Natural killer cell treated with Interleukin-12 subunit alpha and Interleukin-12 subunit beta and Interleukin-15 and Interleukin-18, amount 100 ng/mL, for 72 hours (primary cell): ENCODE measurements around the gene DEAF1. TPM values are rescaled to one million over a fixed set of nuclear protein-coding genes. Genes with fewer than 3 reads are reported as not detected.

Experiments
- ATAC-seq, 2 donors: fragments of 150-1000 bp; cut with Tn5 transposase in 1 of 2; sonication (Bioruptor Pico), chemical (Tn5 transposase) in 1 of 2; 2 replicates each; pipeline ENCODE4 v1.10.0; 2021
- DNase-seq: peaks from one replicate; pipeline ENCODE4 v3.0.0; 2022; ENCODE audit warnings: low spot score
- H3K27ac Mint-ChIP-seq, 2 donors: 1 replicate in 1 of 2; 2 replicates in 1 of 2; pipeline ENCODE4 v1.8.0; 2022; ENCODE audit warnings: mixed read lengths in 2 of 2, mild to moderate bottlenecking in 1 of 2, moderate library complexity in 1 of 2
- H3K27me3 Mint-ChIP-seq, 2 donors: 1 replicate in 1 of 2; 2 replicates in 1 of 2; pipeline ENCODE4 v1.8.0; 2022; ENCODE audit warnings: mixed read lengths in 2 of 2
- H3K36me3 Mint-ChIP-seq: one replicate; pipeline ENCODE4 v1.8.0; 2022; ENCODE audit warnings: mixed read lengths
- H3K4me1 Mint-ChIP-seq, 2 donors: 1 replicate in 1 of 2; 2 replicates in 1 of 2; pipeline ENCODE4 v1.8.0; 2022; ENCODE audit warnings: low read depth in 2 of 2, mixed read lengths in 2 of 2, mild to moderate bottlenecking in 1 of 2
- H3K4me3 Mint-ChIP-seq: one replicate; pipeline ENCODE4 v1.8.0; 2022; ENCODE audit warnings: mixed read lengths
- H3K9me3 Mint-ChIP-seq: 2 replicates; pipeline ENCODE4 v1.8.0; 2022; ENCODE audit warnings: mixed read lengths
- total RNA-seq, 2 donors: library from RNA; stranded (reverse); gene quantifications; one replicate each; pipeline ENCODE4 v1.2.3, GENCODE V29; 2022

Gene DEAF1
- total RNA-seq, 2 donors from 2014 or later, result 23.2 to 83.6 TPM

GRCh38 chr11:725624-726202, 30.7 kb upstream of the DEAF1 start:
- Mint-ChIP-seq H3K4me3 (peak overlapping the region; percentile 62), H3K36me3 (no peaks in the 10 kb centered on the region), H3K27ac (no peak overlapping the region), H3K4me1 (peaks cover 7 to 8% of the 10 kb centered on the region in 2 donors), H3K9me3 (no peaks in the 10 kb centered on the region), H3K27me3 (peaks cover 7 to 10% of the 10 kb centered on the region in 2 donors)
- no peak for ATAC-seq
- DNase-seq, result peak; percentile 61

GRCh38 chr11:724778-725386, 29.9 kb upstream of the DEAF1 start:
- Mint-ChIP-seq H3K36me3 (no peaks in the 10 kb centered on the region), H3K27ac (no peak overlapping the region), H3K4me1 (peaks cover 7 to 8% of the 10 kb centered on the region in 2 donors), H3K27me3 (peaks cover 7 to 10% of the 10 kb centered on the region in 2 donors), H3K9me3 (no peaks in the 10 kb centered on the region), H3K4me3 (peak overlapping the region; percentile 62)
- ATAC-seq (no peak), DNase-seq (peak; percentile 56)

DNA sequence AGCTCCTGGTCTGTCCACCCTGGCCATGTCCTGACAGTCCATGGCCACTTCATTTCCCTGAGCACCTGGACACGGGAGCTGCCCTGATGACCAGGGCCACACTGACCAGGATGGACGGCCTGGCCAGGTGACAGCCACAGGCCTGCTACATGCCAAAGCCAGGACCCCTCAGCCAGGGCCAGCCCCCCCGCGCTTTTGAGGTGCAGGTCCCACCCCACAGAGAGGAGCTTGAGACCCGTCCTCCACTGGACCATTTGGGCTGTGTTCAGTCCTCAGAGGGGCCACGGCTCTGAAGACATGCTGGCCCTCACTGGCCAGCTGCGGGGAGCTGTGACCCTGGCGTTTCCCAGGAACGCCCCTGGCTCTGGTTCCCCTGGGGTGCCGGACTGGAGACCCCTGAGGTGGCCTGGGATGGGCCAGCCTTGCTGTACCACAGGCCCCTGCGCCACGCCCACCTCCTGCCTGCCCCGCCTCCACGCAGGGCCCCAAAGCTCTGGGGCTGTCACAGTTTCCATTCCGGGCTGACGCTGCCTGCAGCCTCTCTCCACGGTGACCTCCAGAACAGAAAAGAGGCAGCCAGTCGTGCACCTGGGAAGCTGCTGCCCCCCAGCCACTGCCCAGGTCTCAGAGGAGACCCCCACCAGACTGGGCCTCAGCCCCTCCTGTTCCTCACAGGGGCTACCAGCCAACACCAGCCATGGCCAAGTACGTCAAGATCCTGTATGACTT, 29.2 kb upstream of the DEAF1 start:
- no peak overlapping the region for H3K27ac Mint-ChIP-seq
- H3K4me3 Mint-ChIP-seq, result no peak overlapping the region
- peaks cover 7 to 11% of the 10 kb centered on the region in 2 donors for H3K4me1 Mint-ChIP-seq
- ATAC-seq (no peak), DNase-seq (peak; percentile 57)
- no peaks in the 10 kb centered on the region for H3K9me3 Mint-ChIP-seq
- H3K27me3 Mint-ChIP-seq, result peaks cover 7 to 13% of the 10 kb centered on the region in 2 donors
- no peaks in the 10 kb centered on the region for H3K36me3 Mint-ChIP-seq

GRCh38 chr11:723120-723883, 28.3 kb upstream of the DEAF1 start:
- H3K9me3 Mint-ChIP-seq, result no peaks in the 10 kb centered on the region
- no peaks in the 10 kb centered on the region for H3K36me3 Mint-ChIP-seq
- peaks cover 7 to 15% of the 10 kb centered on the region in 2 donors for H3K27me3 Mint-ChIP-seq
- H3K4me3 Mint-ChIP-seq, result peak overlapping the region; percentile 56
- peak overlapping the region in 1 of 2 donors; percentile 78 for H3K27ac Mint-ChIP-seq
- DNase-seq (peak; percentile 85), ATAC-seq (peak in 1 of 2 donors; percentile 71)
- peaks cover 7 to 12% of the 10 kb centered on the region in 2 donors for H3K4me1 Mint-ChIP-seq

DNA sequence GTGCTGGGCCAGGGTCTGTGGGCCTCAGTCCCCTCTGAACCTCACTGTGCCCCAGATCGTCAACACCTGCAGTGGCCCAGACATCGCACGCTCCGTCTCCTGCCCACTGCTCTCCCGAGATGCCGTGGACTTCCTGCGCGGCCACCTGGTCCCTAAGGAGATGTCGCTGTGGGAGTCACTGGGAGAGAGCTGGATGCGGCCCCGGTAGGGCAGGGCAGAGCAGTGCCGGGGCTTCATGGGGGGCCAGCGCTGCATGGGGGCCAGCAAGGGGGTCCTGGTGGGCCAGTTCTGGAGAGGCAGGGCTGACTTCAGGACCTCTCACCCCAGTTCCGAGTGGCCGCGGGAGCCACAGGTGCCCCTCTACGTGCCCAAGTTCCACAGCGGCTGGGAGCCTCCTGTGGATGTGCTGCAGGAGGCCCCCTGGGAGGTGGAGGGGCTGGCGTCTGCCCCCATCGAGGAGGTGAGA, 27.4 kb upstream of the DEAF1 start:
- DNase-seq, result peak; percentile 46
- Mint-ChIP-seq H3K9me3 (no peaks in the 10 kb centered on the region), H3K4me1 (peaks cover 7 to 12% of the 10 kb centered on the region in 2 donors), H3K27me3 (peaks cover 7 to 15% of the 10 kb centered on the region in 2 donors), H3K27ac (no peak overlapping the region), H3K36me3 (no peaks in the 10 kb centered on the region), H3K4me3 (no peak overlapping the region)
- ATAC-seq, result no peak

GRCh38 chr11:721741-722345, 26.8 kb upstream of the DEAF1 start:
- H3K27ac Mint-ChIP-seq, result peak overlapping the region in 1 of 2 donors; percentile 57
- H3K4me1 Mint-ChIP-seq, result peaks cover 7 to 12% of the 10 kb centered on the region in 2 donors
- H3K27me3 Mint-ChIP-seq, result peaks cover 7 to 15% of the 10 kb centered on the region in 2 donors
- no peaks in the 10 kb centered on the region for H3K9me3 Mint-ChIP-seq
- peak; percentile 59 for DNase-seq
- H3K4me3 Mint-ChIP-seq, result no peak overlapping the region
- H3K36me3 Mint-ChIP-seq, result no peaks in the 10 kb centered on the region
- no peak for ATAC-seq

DNA sequence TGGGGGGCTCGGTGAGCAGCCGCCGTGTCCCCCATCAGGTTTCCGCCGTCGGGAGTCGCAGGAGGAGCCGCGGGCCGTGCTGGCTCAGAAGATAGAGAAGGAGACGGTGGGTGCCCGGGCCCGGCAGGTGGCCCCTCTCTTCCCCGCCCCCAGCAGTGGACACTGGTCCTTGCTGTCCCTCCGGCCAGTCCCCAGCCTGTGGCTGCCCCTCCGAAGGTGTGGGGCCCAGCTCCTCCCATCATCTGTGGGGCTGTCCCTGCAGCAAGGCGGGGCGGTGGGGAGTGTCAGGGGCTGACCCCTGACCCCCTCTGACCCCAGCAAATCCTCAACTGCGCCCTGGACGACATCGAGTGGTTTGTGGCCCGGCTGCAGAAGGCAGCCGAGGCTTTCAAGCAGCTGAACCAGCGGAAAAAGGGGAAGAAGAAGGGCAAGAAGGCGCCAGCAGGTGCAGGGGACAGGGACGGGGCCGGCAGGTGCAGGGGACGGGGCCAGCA, 26.3 kb upstream of the DEAF1 start:
- H3K27ac Mint-ChIP-seq, result peak overlapping the region in 1 of 2 donors; percentile 57
- H3K4me1 Mint-ChIP-seq, result peaks cover 7 to 12% of the 10 kb centered on the region in 2 donors
- peaks cover 7 to 15% of the 10 kb centered on the region in 2 donors for H3K27me3 Mint-ChIP-seq
- DNase-seq (peak; percentile 58), ATAC-seq (no peak)
- H3K9me3 Mint-ChIP-seq, result no peaks in the 10 kb centered on the region
- no peak overlapping the region for H3K4me3 Mint-ChIP-seq
- no peaks in the 10 kb centered on the region for H3K36me3 Mint-ChIP-seq

DNA sequence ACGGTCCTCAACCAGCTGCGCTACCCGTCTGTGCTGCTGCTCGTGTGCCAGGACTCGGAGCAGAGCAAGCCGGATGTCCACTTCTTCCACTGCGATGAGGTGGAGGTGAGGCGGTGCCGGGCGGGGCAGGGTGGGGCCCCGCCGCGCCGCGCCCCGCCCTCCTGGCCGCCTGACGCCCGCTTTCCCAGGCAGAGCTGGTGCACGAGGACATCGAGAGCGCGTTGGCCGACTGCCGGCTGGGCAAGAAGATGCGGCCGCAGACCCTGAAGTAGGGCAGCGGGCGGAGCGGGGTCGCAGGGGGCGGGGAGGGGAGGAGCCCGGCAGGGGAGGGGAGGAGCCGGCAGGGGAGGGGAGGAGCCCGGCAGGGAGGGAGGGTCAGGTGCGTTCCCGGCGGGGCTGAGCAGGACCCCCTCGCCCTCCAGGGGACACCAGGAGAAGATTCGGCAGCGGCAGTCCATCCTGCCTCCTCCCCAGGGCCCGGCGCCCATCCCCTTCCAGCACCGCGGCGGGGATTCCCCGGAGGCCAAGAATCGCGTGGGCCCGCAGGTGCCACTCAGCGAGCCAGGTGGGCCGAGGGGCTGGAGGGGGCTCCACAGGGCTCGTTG, 25.7 kb upstream of the DEAF1 start:
- ATAC-seq, result peak; percentile 24 to 60
- no peak overlapping the region for H3K4me3 Mint-ChIP-seq
- DNase-seq, result peak; percentile 48
- peaks cover 7 to 15% of the 10 kb centered on the region in 2 donors for H3K27me3 Mint-ChIP-seq
- peaks cover 7 to 12% of the 10 kb centered on the region in 2 donors for H3K4me1 Mint-ChIP-seq
- H3K9me3 Mint-ChIP-seq, result no peaks in the 10 kb centered on the region
- no peak overlapping the region for H3K27ac Mint-ChIP-seq
- H3K36me3 Mint-ChIP-seq, result no peaks in the 10 kb centered on the region

- no peaks in the 10 kb centered on the region for H3K9me3 Mint-ChIP-seq
- DNase-seq (peak; percentile 60), ATAC-seq (no peak)
- H3K4me3 Mint-ChIP-seq, result no peak overlapping the region
- H3K36me3 Mint-ChIP-seq, result no peaks in the 10 kb centered on the region
- peaks cover 7 to 15% of the 10 kb centered on the region in 2 donors for H3K27me3 Mint-ChIP-seq
- peaks cover 7 to 12% of the 10 kb centered on the region in 2 donors for H3K4me1 Mint-ChIP-seq
- no peak overlapping the region for H3K27ac Mint-ChIP-seq
Observed at GRCh38 chr11:720017-720641, 25.1 kb upstream of the DEAF1 start.

GRCh38 chr11:719214-720016, 24.4 kb upstream of the DEAF1 start:
- ATAC-seq (no peak), DNase-seq (peak; percentile 42)
- no peaks in the 10 kb centered on the region for H3K9me3 Mint-ChIP-seq
- peaks cover 7 to 13% of the 10 kb centered on the region in 2 donors for H3K27me3 Mint-ChIP-seq
- peaks cover 7 to 12% of the 10 kb centered on the region in 2 donors for H3K4me1 Mint-ChIP-seq
- H3K27ac Mint-ChIP-seq, result no peak overlapping the region
- no peak overlapping the region for H3K4me3 Mint-ChIP-seq
- H3K36me3 Mint-ChIP-seq, result no peaks in the 10 kb centered on the region

DNA sequence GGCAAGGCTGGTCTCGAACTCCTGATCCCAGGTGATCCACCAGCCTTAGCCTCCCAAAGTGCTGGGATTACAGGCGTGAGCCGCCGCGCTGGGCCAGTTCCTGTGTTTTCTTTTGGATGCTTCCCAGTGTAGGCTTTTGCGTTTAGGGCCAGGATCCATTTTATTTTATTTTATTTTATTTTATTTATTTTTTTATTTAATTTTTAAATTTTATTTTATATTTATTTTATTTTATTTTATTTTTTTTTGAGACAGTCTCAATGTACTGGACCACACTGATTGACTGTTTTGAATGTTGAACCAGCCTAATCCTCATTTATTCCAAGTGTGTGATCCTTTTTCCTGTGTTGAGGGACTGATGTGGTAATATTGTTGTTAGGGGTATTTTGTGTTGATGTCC, 19.4 kb upstream of the DEAF1 start:
- no peaks in the 10 kb centered on the region for H3K9me3 Mint-ChIP-seq
- no peak for ATAC-seq
- no peaks in the 10 kb centered on the region for H3K36me3 Mint-ChIP-seq
- no peak for DNase-seq
- H3K4me1 Mint-ChIP-seq, result peaks cover 0 to 11% of the 10 kb centered on the region in 2 donors
- no peak overlapping the region for H3K27ac Mint-ChIP-seq
- H3K27me3 Mint-ChIP-seq, result peaks cover 0 to 10% of the 10 kb centered on the region in 2 donors
- H3K4me3 Mint-ChIP-seq, result no peak overlapping the region
